Osteoblast (primary cell): ENCODE data around the gene OMG. TPM values are rescaled to one million over a fixed set of nuclear protein-coding genes. Genes with fewer than 3 reads are reported as not detected.

ENCODE experiments used
- DNase-seq: peaks from one replicate; pipeline ENCODE4 v3.0.0; 2011; ENCODE audit warnings: low spot score, mixed read lengths; ENCODE audit not compliant: insufficient read length; ENCODE audit errors: missing footprints
- H2AFZ ChIP-seq: 2 replicates; pipeline ENCODE4 v1.6.0; 2011; ENCODE audit warnings: mild to moderate bottlenecking, low read length
- H3K27ac ChIP-seq: 2 replicates; pipeline ENCODE4 v1.5.1; 2011; ENCODE audit warnings: mild to moderate bottlenecking, low read depth, low read length, moderate library complexity
- H3K27me3 ChIP-seq: 2 replicates; pipeline ENCODE4 v1.6.0; 2012; ENCODE audit warnings: mild to moderate bottlenecking, control low read depth, inconsistent platforms, low read length, moderate library complexity; ENCODE audit not compliant: insufficient read depth
- H3K36me3 ChIP-seq: 2 replicates; pipeline ENCODE4 v1.5.1; 2011; ENCODE audit warnings: mild to moderate bottlenecking, low read length, control low read depth, moderate library complexity; ENCODE audit not compliant: insufficient read depth
- H3K4me1 ChIP-seq: 2 replicates; pipeline ENCODE4 v1.5.1; 2011; ENCODE audit warnings: mild to moderate bottlenecking, low read length, control low read depth, moderate library complexity; ENCODE audit not compliant: insufficient read depth
- H3K4me2 ChIP-seq: 2 replicates; pipeline ENCODE4 v1.6.0; 2011; ENCODE audit warnings: mild to moderate bottlenecking, low read length; ENCODE audit not compliant: insufficient read depth
- H3K4me3 ChIP-seq: fragments of 200-600 bp; sonication (generic); 3 replicates; pipeline ENCODE4 v1.5.1; 2012; ENCODE audit warnings: mild to moderate bottlenecking, low read length, inconsistent platforms; ENCODE audit not compliant: insufficient read depth
- H3K79me2 ChIP-seq: 2 replicates; pipeline ENCODE4 v1.6.0; 2012; ENCODE audit warnings: mild to moderate bottlenecking, low read length, control low read depth, inconsistent platforms; ENCODE audit not compliant: insufficient read depth
- H3K9me3 ChIP-seq: 2 replicates; pipeline ENCODE4 v1.5.1; 2011; ENCODE audit warnings: low read depth, low read length, control low read depth
- H4K20me1 ChIP-seq: 2 replicates; pipeline ENCODE4 v1.6.0; 2012; ENCODE audit warnings: mild to moderate bottlenecking, low read length, control low read depth; ENCODE audit not compliant: insufficient read depth
- CTCF ChIP-seq: IDR thresholded peaks from 2 replicates; pipeline ENCODE4 v1.5.1; 2011; ENCODE audit warnings: mild to moderate bottlenecking, low read depth, low read length, moderate library complexity; ENCODE audit errors: extremely low read depth
- total RNA-seq: library from RNA; depleted of rRNA; stranded (reverse); fragments of >200 nt; gene quantifications from 2 replicates; pipeline ENCODE4 v1.2.3, GENCODE V29; 2012

Gene OMG
- total RNA-seq, 1 donor: 0.72 TPM

- H3K36me3 ChIP-seq: no peaks in the 10 kb centered on the region
- no peak overlapping the region for H2AFZ ChIP-seq
- H3K27ac ChIP-seq: no peak overlapping the region
- H3K79me2 ChIP-seq: peaks cover 3% of the 10 kb centered on the region
- no peaks in the 10 kb centered on the region for H4K20me1 ChIP-seq
- H3K4me1 ChIP-seq: no peaks in the 10 kb centered on the region
- TF ChIP-seq CTCF: no peak
- no peaks in the 10 kb centered on the region for H3K9me3 ChIP-seq
- H3K27me3 ChIP-seq: no peaks in the 10 kb centered on the region
- DNase-seq: no peak
- H3K4me3 ChIP-seq: no peak overlapping the region
- H3K4me2 ChIP-seq: no peak overlapping the region
These were observed 1.6 kb downstream of the OMG start for GRCh38 chr17:31295489-31295871.

GRCh38 chr17:31294820-31295488 is 2.1 kb downstream of the OMG start:
- Histone ChIP-seq H3K79me2 (peaks cover 6% of the 10 kb centered on the region), H3K4me2 (no peak overlapping the region), H3K27ac (no peak overlapping the region), H2AFZ (no peak overlapping the region), H3K4me3 (no peak overlapping the region), H3K27me3 (no peaks in the 10 kb centered on the region), H3K4me1 (peaks cover 5% of the 10 kb centered on the region), H3K9me3 (no peaks in the 10 kb centered on the region), H3K36me3 (no peaks in the 10 kb centered on the region), H4K20me1 (no peaks in the 10 kb centered on the region)
- no peak for TF ChIP-seq CTCF
- no peak for DNase-seq

- peaks cover 6% of the 10 kb centered on the region for H3K79me2 ChIP-seq
- H3K27ac ChIP-seq: no peak overlapping the region
- no peaks in the 10 kb centered on the region for H3K36me3 ChIP-seq
- TF ChIP-seq CTCF: no peak
- H3K4me2 ChIP-seq: no peak overlapping the region
- H3K27me3 ChIP-seq: no peaks in the 10 kb centered on the region
- H3K4me3 ChIP-seq: no peak overlapping the region
- H3K9me3 ChIP-seq: no peaks in the 10 kb centered on the region
- H4K20me1 ChIP-seq: no peaks in the 10 kb centered on the region
- DNase-seq: no peak
- H2AFZ ChIP-seq: no peak overlapping the region
- H3K4me1 ChIP-seq: peaks cover 5% of the 10 kb centered on the region
These were observed 2.8 kb downstream of the OMG start for GRCh38 chr17:31294231-31294630.

- Histone ChIP-seq H4K20me1 (no peaks in the 10 kb centered on the region), H3K4me3 (no peak overlapping the region), H3K79me2 (peaks cover 6% of the 10 kb centered on the region), H3K27me3 (no peaks in the 10 kb centered on the region), H3K4me1 (peaks cover 5% of the 10 kb centered on the region), H3K27ac (no peak overlapping the region), H2AFZ (no peak overlapping the region), H3K9me3 (no peaks in the 10 kb centered on the region), H3K4me2 (no peak overlapping the region), H3K36me3 (no peaks in the 10 kb centered on the region)
- no peak for TF ChIP-seq CTCF
- DNase-seq: no peak
These were observed 3.5 kb downstream of the OMG start for GRCh38 chr17:31293581-31293980.
